CD4-positive, alpha-beta T cell (primary cell): ENCODE measurements around the gene IGFALS. TPM values are rescaled to one million over a fixed set of nuclear protein-coding genes. Genes with fewer than 3 reads are reported as not detected.
A peak's percentile ranks its signal among the peaks of the same experiment; 100 is the strongest.

Experiments used
- ATAC-seq: fragments of 200-7000 bp; cut with Tn5 transposase; one replicate; pipeline ENCODE4 v1.10.0; 2022; ENCODE audit warnings: mild to moderate bottlenecking; ENCODE audit not compliant: poor library complexity
- CTCF ChIA-PET: fragments of 350-600 bp; sonication (Branson Sonifier 250); formaldehyde crosslinking; loops from one replicate; lab custom pipeline; 2021; ENCODE audit warnings: antibody characterized with exemption, inconsistent platforms; lab: Charles Lee
- POLR2A ChIA-PET: fragments of 350-600 bp; sonication (Branson Sonifier 250); formaldehyde crosslinking; loops from one replicate; lab custom pipeline; 2021; ENCODE audit warnings: antibody characterized with exemption, inconsistent platforms; lab: Charles Lee
- DNase-seq, 14 experiments: peaks; one replicate each; pipeline ENCODE4 v3.0.0-alpha.2; 2013 to 2020; ENCODE audit warnings: mixed read lengths in 2 of 14
- H3K27ac ChIP-seq, 2 donors: one replicate each; pipeline versions ENCODE4 v1.5.1 to v1.7.0; 2013; ENCODE audit warnings: low read length in 2 of 2, low read depth in 1 of 2, mild to moderate bottlenecking in 1 of 2
- H3K27me3 ChIP-seq, 2 experiments: 1 replicate in 1 of 2; 2 replicates in 1 of 2; pipeline versions ENCODE4 v1.6.1 to v1.7.0; 2013; ENCODE audit warnings: low read length in 2 of 2, control low read depth in 1 of 2, mild to moderate bottlenecking in 1 of 2, moderate library complexity in 1 of 2; ENCODE audit not compliant: insufficient read depth in 2 of 2, control insufficient read depth in 1 of 2
- H3K36me3 ChIP-seq: one replicate; pipeline ENCODE4 v1.6.1; 2013; ENCODE audit warnings: low read length, control low read depth; ENCODE audit not compliant: insufficient read depth
- H3K4me1 ChIP-seq: one replicate; pipeline ENCODE4 v1.6.1; 2013; ENCODE audit warnings: low read length, control low read depth; ENCODE audit not compliant: insufficient read depth
- H3K4me3 ChIP-seq: one replicate; pipeline ENCODE4 v1.5.1; 2013; ENCODE audit warnings: mild to moderate bottlenecking, low read length, moderate library complexity
- H3K9me3 ChIP-seq, 2 experiments: 1 replicate in 1 of 2; 2 replicates in 1 of 2; pipeline versions ENCODE4 v1.6.1 to v1.7.0; 2013; ENCODE audit warnings: low read length in 2 of 2, mild to moderate bottlenecking in 2 of 2, control low read depth in 1 of 2, moderate library complexity in 1 of 2; ENCODE audit not compliant: control insufficient read depth in 1 of 2, insufficient read depth in 1 of 2
- H3K27ac Mint-ChIP-seq: one replicate; pipeline ENCODE4 v1.8.0; 2020; ENCODE audit warnings: mixed read lengths
- H3K27me3 Mint-ChIP-seq: one replicate; pipeline ENCODE4 v1.8.0; 2021; ENCODE audit warnings: mixed read lengths
- H3K36me3 Mint-ChIP-seq: one replicate; pipeline ENCODE4 v1.8.0; 2021; ENCODE audit warnings: low read depth, mixed read lengths
- H3K4me1 Mint-ChIP-seq: one replicate; pipeline ENCODE4 v1.8.0; 2021; ENCODE audit warnings: low read depth, mixed read lengths
- H3K4me3 Mint-ChIP-seq: one replicate; pipeline ENCODE4 v1.8.0; 2020; ENCODE audit warnings: mild to moderate bottlenecking, mixed read lengths
- H3K9me3 Mint-ChIP-seq: one replicate; pipeline ENCODE4 v1.8.0; 2020; ENCODE audit warnings: mixed read lengths
- intact Hi-C, 2 experiments: fragments of 100-400 bp; cut with DNase I in 1 of 2; cut with micrococcal nuclease in 1 of 2; formaldehyde crosslinking; loops; one replicate each; pipeline versions ENCODE4 v1.15.1 to v1.9.0; 2023 to 2025; cut with DNase I, micrococcal nuclease
- total RNA-seq, 174 experiments: library from RNA in 2 of 174; stranded (reverse) in 2 of 174; gene quantifications; one replicate each; pipeline ENCODE4 v1.2.3 and lab custom pipeline; 2021 to 2026
- TF ChIP-seq, protein P1 (sequence below): fragments of 200-600 bp; IDR thresholded peaks from one replicate; pipeline ENCODE4 v1.8.0; 2022; ENCODE audit warnings: antibody characterized with exemption, mild to moderate bottlenecking

IGFALS gene
- total RNA-seq, 2 experiments from 2014 or later = 0.67 to 0.80 TPM

DNA sequence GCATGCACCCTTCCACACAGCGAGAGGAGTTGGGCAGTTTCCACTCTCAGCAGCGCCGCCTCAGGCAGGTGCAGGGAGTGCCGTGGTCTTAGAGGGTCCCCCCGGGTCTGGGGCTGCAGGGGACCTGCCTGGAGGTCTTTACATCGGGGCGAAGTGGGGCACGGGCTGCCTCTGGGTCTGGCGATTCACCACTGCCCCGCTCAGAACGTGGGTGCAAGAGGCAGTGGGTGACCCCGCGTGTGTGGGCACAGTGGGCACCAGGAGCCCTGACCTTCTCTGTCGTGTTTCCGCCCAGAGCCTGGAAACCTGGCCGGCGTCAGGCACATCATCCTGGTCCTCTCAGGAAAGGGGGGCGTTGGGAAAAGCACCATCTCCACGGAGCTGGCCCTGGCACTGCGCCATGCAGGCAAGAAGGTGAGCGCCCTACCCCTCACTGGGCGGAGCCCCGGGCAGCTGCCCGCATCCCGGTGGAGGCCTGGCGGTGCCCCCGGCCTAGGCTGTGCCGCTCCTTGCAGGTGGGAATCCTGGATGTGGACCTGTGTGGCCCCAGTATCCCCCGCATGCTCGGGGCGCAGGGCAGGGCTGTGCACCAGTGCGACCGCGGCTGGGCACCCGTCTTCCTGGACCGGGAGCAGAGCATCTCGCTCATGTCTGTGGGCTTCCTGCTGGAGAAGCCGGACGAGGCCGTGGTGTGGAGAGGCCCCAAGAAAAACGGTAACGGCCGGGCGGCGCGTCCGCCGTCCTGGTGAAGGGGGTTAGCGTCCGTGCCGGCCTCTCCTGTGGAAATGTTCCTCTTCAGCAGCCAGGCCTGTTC lies 7.1 kb downstream of the IGFALS start:
- intact Hi-C loops = loop anchor here in 1 of 2 experiments (10.0 kb wide), 2 partner anchors 482 to 1382 kb away; partner anchors contain the start of genes DECR2 and UBE2I
- ATAC-seq (no peak), DNase-seq (peak in 2 of 14 experiments; percentile 5 to 33)
- ChIA-PET CTCF (no interaction called here), POLR2A (no interaction called here)
- Mint-ChIP-seq H3K27ac (no peak overlapping the region), H3K27me3 (no peaks in the 10 kb centered on the region), H3K4me3 (no peak overlapping the region), H3K36me3 (peaks cover 25% of the 10 kb centered on the region), H3K4me1 (peaks cover 22% of the 10 kb centered on the region), H3K9me3 (no peaks in the 10 kb centered on the region)
- Histone ChIP-seq H3K4me1 (peaks cover 39% of the 10 kb centered on the region), H3K9me3 (peaks cover 0 to 6% of the 10 kb centered on the region in 2 experiments), H3K36me3 (peaks cover 38% of the 10 kb centered on the region), H3K4me3 (no peak overlapping the region), H3K27me3 (no peaks in the 10 kb centered on the region), H3K27ac (no peak overlapping the region)
- TF ChIP-seq, protein P1, sequence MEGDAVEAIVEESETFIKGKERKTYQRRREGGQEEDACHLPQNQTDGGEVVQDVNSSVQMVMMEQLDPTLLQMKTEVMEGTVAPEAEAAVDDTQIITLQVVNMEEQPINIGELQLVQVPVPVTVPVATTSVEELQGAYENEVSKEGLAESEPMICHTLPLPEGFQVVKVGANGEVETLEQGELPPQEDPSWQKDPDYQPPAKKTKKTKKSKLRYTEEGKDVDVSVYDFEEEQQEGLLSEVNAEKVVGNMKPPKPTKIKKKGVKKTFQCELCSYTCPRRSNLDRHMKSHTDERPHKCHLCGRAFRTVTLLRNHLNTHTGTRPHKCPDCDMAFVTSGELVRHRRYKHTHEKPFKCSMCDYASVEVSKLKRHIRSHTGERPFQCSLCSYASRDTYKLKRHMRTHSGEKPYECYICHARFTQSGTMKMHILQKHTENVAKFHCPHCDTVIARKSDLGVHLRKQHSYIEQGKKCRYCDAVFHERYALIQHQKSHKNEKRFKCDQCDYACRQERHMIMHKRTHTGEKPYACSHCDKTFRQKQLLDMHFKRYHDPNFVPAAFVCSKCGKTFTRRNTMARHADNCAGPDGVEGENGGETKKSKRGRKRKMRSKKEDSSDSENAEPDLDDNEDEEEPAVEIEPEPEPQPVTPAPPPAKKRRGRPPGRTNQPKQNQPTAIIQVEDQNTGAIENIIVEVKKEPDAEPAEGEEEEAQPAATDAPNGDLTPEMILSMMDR = no peak

DNA sequence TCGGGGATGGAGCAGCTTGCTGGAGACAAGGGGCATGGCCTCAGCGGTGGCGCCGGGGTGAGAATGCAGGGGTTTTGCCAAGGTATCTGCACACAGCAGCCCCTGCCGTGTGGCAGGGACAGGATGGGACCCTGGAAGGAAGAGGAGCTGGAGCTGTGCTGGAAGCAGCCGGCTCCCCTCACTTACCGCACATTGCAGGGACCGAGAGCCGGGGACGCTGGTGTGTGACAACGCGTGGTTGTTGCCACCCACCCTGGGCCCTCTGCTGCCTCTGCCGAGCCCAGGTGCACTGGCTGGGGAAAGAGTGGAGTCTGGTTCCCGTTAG lies 7.7 kb downstream of the IGFALS start:
- POLR2A ChIA-PET = no interaction called here

DNA sequence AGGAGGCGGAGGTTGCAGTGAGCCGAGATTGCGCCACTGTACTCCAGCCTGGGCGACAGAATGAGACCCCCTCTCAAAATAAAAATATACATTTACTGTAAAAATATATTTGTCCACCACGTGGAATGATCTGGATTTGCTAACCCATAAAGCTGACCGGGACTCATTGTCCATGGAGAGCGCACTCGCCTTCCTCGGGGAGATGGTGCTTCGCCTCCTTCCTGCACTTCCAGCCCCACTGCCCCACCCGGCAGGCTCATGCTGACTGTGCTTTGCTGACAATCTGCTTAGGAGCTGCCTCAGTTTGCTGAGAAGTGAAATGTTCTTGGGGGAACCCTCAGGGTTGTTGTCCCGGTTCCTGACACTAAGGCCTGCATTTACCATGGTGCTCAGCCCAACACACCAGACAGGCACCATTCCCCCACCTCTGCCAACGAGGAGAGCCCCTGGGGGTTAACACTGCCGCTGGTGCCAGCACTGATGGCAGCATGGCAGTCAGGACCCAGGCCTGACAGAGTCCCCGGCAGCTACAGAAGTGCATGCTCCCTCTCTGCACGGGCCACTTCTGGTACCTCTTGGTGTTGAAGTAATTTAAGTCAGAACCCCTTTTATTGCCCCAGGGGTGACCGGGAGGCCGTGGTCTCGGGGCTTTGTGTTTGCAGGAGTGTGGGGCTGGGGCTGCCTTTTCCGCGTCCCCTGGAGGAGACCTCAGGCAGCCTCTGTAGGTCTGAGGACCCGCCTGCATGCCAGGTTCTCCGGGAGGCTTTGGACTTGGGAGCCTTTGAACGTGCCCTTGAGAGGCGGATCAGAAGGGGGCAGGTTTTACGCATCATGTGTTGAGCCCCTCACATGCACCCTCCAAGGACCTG lies 8.3 kb downstream of the IGFALS start:
- Histone ChIP-seq H3K9me3 (peaks cover 0 to 6% of the 10 kb centered on the region in 2 experiments), H3K27ac (no peak overlapping the region), H3K27me3 (no peaks in the 10 kb centered on the region), H3K4me1 (peaks cover 50% of the 10 kb centered on the region), H3K36me3 (peaks cover 33% of the 10 kb centered on the region), H3K4me3 (no peak overlapping the region)
- POLR2A ChIA-PET = no interaction called here
- Mint-ChIP-seq H3K36me3 (peaks cover 29% of the 10 kb centered on the region), H3K27me3 (no peaks in the 10 kb centered on the region), H3K27ac (peak overlapping the region; percentile 61), H3K9me3 (no peaks in the 10 kb centered on the region), H3K4me1 (peaks cover 26% of the 10 kb centered on the region), H3K4me3 (peak overlapping the region; percentile 81)
- intact Hi-C loops = loop anchor here (5.0 to 10.0 kb wide), 3 partner anchors 157 to 1380 kb away; partner anchors contain the start of genes DECR2 (in 1 of the 2), MSRB1 (in 1 of the 2) and UBE2I (in 1 of the 2)
- CTCF ChIA-PET = no interaction called here
- DNase-seq (peak in 2 of 14 experiments; percentile 5 to 25), ATAC-seq (no peak)
- TF ChIP-seq, protein P1 = no peak

More for the DNA sequence above, 7.7 kb downstream of the IGFALS start:
- H3K27ac ChIP-seq = no peak overlapping the region
- H3K4me1 Mint-ChIP-seq = peaks cover 26% of the 10 kb centered on the region
- H3K36me3 Mint-ChIP-seq = peaks cover 29% of the 10 kb centered on the region
- no peak for ATAC-seq
- peaks cover 34% of the 10 kb centered on the region for H3K36me3 ChIP-seq
- H3K4me3 ChIP-seq = no peak overlapping the region
- H3K27me3 Mint-ChIP-seq = no peaks in the 10 kb centered on the region
- H3K9me3 Mint-ChIP-seq = no peaks in the 10 kb centered on the region
- peaks cover 0 to 6% of the 10 kb centered on the region in 2 experiments for H3K9me3 ChIP-seq
- H3K27ac Mint-ChIP-seq = no peak overlapping the region
- peak overlapping the region; percentile 34 for H3K4me3 Mint-ChIP-seq
- CTCF ChIA-PET = no interaction called here
- TF ChIP-seq, protein P1 = no peak
- H3K27me3 ChIP-seq = no peaks in the 10 kb centered on the region
- intact Hi-C loops = loop anchor here in 1 of 2 experiments (10.0 kb wide), 2 partner anchors 481 to 1381 kb away; partner anchors contain the start of genes DECR2 and UBE2I
- no peak for DNase-seq
- H3K4me1 ChIP-seq = peaks cover 45% of the 10 kb centered on the region
